HG03097 (cell line): ENCODE results near the gene SLC16A10.

ENCODE experiments used
- ATAC-seq: cut with Tn5 transposase; IDR thresholded peaks from one replicate; pipeline ENCODE4 v1.9.1; 2021; ENCODE audit not compliant: unreplicated experiment, low FRiP score

The SLC16A10 gene

DNA sequence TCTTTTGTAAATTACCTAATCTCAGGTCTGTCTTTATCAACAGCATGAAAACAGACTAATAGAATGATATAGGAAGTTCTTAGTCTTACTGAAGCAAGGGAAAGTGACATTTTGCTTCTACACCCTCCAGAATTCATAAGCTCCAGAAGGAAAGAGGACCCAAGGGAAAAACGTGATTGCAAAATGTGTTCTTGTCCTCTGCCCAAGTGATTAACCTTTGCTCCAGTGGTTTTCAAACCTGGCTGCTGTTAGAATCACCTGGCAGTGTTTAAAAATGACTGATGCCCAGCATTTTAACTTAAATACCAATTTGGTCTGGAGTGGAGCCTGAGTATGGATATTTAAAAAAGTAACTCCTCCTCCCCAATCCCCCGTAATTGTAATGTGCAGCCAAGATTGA, 191.4 kb downstream of the SLC16A10 start:
- no peak for ATAC-seq

DNA sequence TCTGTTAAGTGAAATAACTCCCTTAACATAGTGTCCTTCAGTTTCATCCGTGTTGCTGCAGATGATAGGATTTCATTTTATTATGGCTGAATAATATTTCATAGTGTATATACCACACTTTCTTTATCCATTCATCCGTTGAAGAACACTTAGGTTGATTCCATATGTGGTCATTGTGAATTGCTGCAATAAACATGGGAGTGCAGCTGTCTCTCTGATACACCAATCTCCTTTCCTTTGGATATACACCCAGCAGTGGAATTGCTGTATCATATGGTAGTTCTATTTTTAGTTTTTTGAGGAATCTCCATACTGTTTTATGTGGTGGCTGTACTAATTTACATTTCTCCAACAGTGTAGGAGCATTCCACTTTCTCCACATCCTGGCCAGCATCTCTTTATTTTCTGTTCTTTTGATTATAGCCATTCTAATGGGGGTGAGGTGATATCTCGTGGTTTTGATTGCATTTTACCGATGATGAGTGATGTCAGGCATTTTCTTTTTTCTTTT, 193.2 kb downstream of the SLC16A10 start:
- no peak for ATAC-seq
